HG02623 (cell line): ENCODE results near the gene BAHCC1.

ENCODE experiments used
- ATAC-seq: cut with Tn5 transposase; IDR thresholded peaks from one replicate; pipeline ENCODE4 v1.9.1; 2021; ENCODE audit warnings: moderate library complexity; ENCODE audit not compliant: unreplicated experiment

Gene BAHCC1

GRCh38 chr17:81471818-81472456, 76.7 kb downstream of the BAHCC1 start:
- no peak for ATAC-seq

DNA sequence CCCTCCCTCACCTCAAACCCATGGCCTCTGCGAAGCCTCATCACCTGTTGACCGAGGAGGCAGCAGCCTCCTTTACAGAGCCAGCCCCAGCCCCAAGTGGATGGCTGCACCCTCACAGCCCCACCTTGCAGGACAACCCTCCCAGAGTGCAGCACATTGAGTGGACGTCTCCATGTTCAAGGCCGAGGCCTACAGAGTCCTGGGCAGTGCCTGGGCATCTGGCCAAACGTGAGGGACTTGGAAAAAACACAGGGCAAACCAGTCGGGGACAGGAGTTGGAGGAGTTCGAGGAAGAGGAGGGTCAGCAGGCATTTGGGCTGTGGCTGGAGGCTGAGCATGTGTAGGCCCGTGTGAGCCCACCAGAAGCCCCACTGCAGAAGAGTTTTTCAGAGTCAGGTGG, 77.8 kb downstream of the BAHCC1 start:
- ATAC-seq = no peak

DNA sequence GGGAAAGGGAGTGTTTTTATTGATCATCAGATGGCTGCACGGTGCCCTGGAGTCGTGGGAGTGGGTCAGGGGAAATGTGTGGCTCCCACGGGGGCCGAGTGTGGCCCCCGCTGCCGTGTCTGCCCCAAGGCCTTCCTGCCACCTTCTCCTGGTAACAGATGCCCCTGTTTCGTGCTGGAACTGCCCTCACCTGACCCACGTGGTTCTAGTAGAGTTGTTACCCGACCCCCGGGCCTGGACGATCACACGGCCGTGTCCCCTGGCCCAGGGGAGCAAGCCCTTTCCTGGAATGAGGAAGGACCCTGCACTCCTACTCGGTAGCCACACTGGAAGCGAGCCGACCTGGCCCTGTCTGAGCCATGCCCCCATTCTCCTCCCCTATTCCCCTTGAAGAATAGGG, 79.7 kb downstream of the BAHCC1 start:
- ATAC-seq = no peak

DNA sequence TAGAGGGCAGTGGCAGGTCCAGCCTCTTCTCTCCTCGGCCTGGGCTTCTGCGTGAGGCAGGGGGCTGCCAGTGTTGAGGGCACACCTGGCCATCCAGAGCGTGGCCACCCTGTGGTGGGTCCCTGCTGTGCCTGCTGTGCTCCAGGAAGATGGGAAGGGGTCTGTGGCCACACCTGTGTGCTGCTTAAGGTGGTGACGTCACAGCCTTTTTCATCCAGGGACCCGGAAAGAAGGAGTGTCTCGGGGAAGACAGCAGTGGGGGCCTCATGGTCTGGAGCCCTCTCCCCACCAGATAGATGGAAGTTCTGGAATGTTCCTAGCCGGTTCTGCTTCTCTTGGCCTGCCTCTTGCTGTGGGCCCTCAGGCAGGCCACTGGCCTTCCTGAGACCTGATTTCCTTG, 80.8 kb downstream of the BAHCC1 start:
- no peak for ATAC-seq

DNA sequence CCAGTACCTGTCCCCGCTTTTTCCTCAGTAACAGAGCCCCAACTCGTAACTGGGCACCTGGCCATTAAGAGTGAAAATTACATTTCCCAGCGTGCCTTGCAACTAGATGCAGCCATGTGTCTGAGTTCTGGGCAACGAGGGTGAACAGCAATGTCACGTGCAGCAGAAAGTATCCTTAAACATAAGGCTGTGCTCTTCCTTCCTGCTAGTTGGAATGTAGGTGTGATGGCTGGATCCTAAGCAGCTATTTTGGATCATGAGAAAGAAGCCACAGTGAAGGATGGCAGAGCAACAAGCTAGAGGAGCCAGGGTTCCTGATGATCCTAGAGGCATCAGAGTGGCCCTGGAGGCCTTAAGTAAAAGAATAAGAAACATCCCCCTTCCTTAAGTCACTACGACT, 81.4 kb downstream of the BAHCC1 start:
- no peak for ATAC-seq

GRCh38 chr17:81477173-81477572, 81.9 kb downstream of the BAHCC1 start:
- ATAC-seq = no peak

GRCh38 chr17:81478119-81478518, 82.9 kb downstream of the BAHCC1 start:
- ATAC-seq = no peak

DNA sequence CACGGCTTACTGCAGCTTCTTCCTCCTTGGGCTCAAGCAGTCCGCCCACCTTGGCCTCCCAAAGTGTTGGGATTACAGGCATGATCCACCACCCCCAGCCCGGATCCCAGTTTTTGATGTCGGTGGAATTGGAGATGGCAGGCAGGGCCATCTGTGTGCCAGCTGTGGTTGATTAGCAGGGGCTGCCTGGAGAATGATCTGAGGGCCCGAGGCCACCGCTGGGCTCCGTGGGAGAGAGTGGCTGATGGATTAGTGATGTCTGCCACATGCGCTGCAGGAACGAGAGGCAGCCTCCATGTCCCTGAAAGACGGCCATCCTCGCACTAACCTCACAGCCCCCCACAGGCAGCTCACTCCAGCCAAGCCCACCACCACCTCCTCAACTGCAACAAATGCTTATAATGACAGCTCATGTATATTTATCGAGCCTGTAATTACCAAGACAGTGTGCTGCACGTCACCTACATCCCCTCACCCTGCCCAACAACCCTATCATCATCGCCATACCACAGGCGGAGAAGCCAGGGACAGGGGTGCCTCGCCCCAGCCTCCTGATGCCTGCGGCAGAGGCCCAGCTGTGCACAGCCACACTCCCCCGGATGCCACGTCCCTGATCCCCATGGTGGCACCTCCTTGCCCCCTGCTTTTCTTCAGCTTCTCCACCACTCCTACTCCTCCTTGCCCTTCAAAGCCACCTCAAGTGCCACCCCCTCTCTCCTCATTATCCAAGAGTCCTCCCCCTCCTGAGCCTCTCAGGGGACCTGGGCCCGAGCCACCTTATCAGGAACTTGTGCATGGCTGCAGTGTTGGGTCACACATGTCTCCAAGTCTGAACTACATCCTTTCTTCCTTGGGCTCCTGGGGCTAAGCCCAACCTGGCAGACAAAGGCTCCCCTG, 84.2 kb downstream of the BAHCC1 start:
- no peak for ATAC-seq

DNA sequence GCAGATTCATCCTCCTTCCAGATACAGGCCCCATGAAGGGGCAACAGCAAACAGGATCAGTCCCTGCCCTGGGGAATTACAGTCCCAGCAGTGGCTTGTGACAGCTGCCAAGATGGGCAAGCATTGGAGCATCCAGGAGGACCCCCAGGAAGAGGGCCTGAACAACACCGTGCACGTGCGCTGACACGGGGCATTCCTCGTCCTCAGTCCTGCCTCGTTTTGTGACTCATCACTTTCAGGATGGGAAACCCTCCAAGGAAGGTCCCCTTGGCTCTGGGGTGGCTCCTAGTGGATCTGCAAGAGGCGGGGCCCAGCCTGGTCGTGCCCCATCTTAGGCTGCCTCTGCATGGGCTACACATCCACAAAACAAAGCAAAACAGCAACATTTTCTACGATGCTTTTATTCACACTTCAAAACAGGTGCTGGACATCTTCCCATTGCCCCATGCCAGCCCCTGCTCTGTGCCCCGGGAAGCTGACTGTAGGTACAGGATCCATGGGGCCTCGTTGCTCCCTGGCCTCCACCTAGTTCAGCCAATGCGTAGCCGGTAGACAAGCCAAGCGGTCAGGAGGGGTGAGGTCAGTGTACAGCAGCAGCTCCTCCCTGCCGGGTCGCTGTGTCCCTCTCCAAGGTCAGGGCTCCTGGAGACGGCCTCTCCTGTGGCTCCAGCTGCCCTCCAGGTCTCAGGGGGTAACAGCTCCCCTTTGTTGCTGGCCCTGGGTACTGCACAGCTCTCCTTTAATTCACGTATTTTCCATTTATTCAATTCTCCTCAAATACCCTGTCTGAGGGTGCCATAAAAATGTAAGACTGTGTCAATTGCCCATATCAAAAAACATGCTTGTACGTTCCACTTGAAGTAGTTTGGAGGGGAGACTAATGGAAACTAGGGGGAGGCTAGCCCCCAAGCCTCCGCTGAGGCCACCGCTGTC, 85.1 kb downstream of the BAHCC1 start:
- ATAC-seq = no peak

GRCh38 chr17:81481073-81481799, 86.0 kb downstream of the BAHCC1 start:
- ATAC-seq = no peak

- no peak for ATAC-seq
These were observed 86.7 kb downstream of the BAHCC1 start for GRCh38 chr17:81481815-81482505.

GRCh38 chr17:81482673-81483072, 87.4 kb downstream of the BAHCC1 start:
- no peak for ATAC-seq

DNA sequence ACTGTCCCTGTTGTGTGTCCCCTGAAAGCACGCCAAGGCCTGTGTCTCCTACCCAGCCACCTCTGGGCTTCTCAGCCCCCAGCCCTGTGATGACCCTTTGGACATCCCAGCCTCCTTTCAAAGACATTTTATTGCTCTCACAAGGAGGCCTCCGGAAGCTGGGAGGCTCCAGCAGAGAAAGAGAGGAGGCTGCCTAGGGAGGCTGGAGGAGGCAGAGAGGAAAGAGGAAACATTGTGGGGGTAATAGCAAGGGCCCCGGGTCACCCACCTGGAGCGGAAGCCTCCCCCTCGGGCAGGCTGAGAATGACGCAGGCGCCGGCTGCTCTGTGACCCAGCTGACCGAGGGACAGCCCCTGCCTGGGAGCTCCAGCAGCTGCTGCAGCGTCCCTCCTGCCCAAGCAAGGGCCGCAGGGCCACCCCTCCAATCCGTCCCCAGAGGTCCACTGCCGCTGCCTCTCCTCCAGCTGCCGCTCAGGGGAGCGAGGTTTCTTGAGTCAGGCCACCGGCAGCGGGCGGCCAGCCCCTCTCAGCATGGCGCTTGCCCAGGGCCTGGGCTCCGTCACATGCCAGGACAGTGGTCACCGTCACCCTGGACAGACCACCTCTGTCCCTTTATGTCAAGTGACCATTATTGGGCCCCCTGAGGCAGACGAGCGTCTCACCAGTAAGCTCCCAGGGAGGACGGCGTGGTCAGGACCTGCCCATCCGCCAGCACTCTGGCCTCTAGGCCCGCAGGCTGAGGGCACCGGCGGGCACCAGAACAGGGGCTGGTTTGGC, 88.0 kb downstream of the BAHCC1 start:
- no peak for ATAC-seq

GRCh38 chr17:81483862-81484194, 88.6 kb downstream of the BAHCC1 start:
- no peak for ATAC-seq

GRCh38 chr17:81484195-81484979, 89.1 kb downstream of the BAHCC1 start:
- ATAC-seq = peak; percentile 36

GRCh38 chr17:81486199-81486810, 91.0 kb downstream of the BAHCC1 start:
- ATAC-seq = no peak

- ATAC-seq = no peak
These were observed 91.8 kb downstream of the BAHCC1 start for GRCh38 chr17:81487089-81487486.
